K562 (cell line): ENCODE data around the gene FMN1.

Experiments
- ATF2 ChIP-seq: sonication (generic); formaldehyde crosslinking; IDR thresholded peaks from 2 replicates; pipeline ENCODE4 v1.8.1; 2022; ENCODE audit warnings: missing genetic modification reagents
- CTCF ChIP-seq, 3 experiments: IDR thresholded peaks in 2 of 3; conservative IDR thresholded peaks in 1 of 3; 2 replicates each; pipeline ENCODE4 v1.5.1; 2011 to 2012; ENCODE audit warnings: low read length in 3 of 3, mild to moderate bottlenecking in 3 of 3, control low read depth in 2 of 3, improper control_type of control experiment in 1 of 3, inconsistent platforms in 1 of 3, low read depth in 1 of 3, mixed read lengths in 1 of 3, moderate library complexity in 1 of 3; ENCODE audit not compliant: insufficient read depth in 2 of 3
- E2F8 ChIP-seq: fragments of 450-650 bp; IDR thresholded peaks from 2 replicates; pipeline ENCODE4 v1.7.1; 2018; ENCODE audit warnings: mild to moderate bottlenecking, low read depth; ENCODE audit not compliant: partially characterized antibody
- E4F1 ChIP-seq: fragments of 250-450 bp; sonication (Bioruptor Pico); IDR thresholded peaks from 2 replicates; pipeline ENCODE4 v1.5.0; 2021; ENCODE audit warnings: mild to moderate bottlenecking, borderline replicate concordance
- EGR1 ChIP-seq: fragments of 450-650 bp; conservative IDR thresholded peaks from 2 replicates; pipeline ENCODE4 v1.6.1; 2017; ENCODE audit warnings: mild to moderate bottlenecking
- EP300 ChIP-seq: IDR thresholded peaks from 2 replicates; pipeline ENCODE4 v1.6.1; 2012; ENCODE audit warnings: low read length, improper control_type of control experiment
- FOXM1 ChIP-seq, 2 experiments: fragments of 450-650 bp in 1 of 2; sonication (generic) in 1 of 2; formaldehyde crosslinking in 1 of 2; IDR thresholded peaks; 2 replicates each; pipeline versions ENCODE4 v1.6.1 to v1.9.0; 2017 to 2022; ENCODE audit warnings: low read depth in 2 of 2, mild to moderate bottlenecking in 2 of 2, missing genetic modification reagents in 1 of 2, moderate library complexity in 1 of 2
- NCOR1 ChIP-seq: fragments of 450-650 bp; IDR thresholded peaks from 2 replicates; pipeline ENCODE4 v1.6.1; 2016; ENCODE audit warnings: mild to moderate bottlenecking, moderate library complexity
- RFX1 ChIP-seq: fragments of 450-650 bp; IDR thresholded peaks from 2 replicates; pipeline ENCODE4 v1.6.1; 2016; ENCODE audit warnings: mild to moderate bottlenecking, moderate library complexity
- USF2 ChIP-seq: sonication (generic); formaldehyde crosslinking; IDR thresholded peaks from 2 replicates; pipeline ENCODE4 v1.5.0; 2020; ENCODE audit warnings: missing genetic modification reagents

- TF ChIP-seq FOXM1 (IDR thresholded peaks at IDR 0.05; ENCODE audit: low read depth) (no peak), FOXM1 (CRISPR knock-in tag; IDR thresholded peaks at IDR 0.05; ENCODE audit: low read depth) (no peak), USF2 (CRISPR knock-in tag) (no peak), EGR1 (no peak), E2F8 (no peak), RFX1 (no peak), ATF2 (CRISPR knock-in tag) (no peak), E4F1 (CRISPR knock-in tag) (no peak), NCOR1 (no peak), CTCF (IDR thresholded peaks at IDR 0.05 in 2 of 3, conservative IDR thresholded peaks at IDR 0.05 in 1 of 3; ENCODE audit: insufficient read depth in 2 of 3, low read depth in 1 of 3, low read length in 3 of 3) (no peak), EP300 (no peak)
Observed at GRCh38 chr15:33158366-33158765, 36.1 kb downstream of the FMN1 start.
